ENCODE data around the gene BTG1.

The BTG1 gene

DNA sequence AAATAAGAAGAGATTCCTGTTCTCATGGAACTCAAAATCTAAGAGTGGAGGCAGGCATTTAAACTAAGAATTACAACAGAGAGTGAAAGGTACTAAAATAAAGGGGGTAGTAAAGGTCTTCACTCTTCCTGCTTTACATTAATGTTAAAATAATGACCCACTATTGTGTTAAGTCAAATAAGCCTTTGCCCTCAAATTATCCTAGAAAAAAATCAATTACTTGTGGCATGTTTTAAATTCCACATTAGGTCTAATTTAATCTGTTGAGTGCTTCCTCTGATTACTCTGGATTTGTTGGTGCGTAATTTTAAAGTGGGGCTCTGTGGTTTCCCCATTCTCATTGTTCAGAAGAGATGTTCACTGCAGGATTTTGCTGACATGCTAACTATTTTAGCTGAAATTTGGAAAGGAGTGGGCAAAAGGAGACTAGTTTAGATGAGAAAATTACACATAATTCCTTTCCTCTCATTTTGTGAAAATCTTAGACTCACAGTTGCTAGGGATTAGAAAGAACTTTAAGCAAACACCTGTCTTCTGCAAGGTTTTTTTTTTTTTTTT, 35.5 kb downstream of the BTG1 start:
- TF ChIP-seq, protein P1, sequence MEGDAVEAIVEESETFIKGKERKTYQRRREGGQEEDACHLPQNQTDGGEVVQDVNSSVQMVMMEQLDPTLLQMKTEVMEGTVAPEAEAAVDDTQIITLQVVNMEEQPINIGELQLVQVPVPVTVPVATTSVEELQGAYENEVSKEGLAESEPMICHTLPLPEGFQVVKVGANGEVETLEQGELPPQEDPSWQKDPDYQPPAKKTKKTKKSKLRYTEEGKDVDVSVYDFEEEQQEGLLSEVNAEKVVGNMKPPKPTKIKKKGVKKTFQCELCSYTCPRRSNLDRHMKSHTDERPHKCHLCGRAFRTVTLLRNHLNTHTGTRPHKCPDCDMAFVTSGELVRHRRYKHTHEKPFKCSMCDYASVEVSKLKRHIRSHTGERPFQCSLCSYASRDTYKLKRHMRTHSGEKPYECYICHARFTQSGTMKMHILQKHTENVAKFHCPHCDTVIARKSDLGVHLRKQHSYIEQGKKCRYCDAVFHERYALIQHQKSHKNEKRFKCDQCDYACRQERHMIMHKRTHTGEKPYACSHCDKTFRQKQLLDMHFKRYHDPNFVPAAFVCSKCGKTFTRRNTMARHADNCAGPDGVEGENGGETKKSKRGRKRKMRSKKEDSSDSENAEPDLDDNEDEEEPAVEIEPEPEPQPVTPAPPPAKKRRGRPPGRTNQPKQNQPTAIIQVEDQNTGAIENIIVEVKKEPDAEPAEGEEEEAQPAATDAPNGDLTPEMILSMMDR (conservative IDR thresholded peaks at IDR 0.05; ENCODE audit: low read length) = no peak
- no peak overlapping the region for H3K4me3 ChIP-seq (ENCODE audit: low read length)
- no peak for DNase-seq (ENCODE audit: low read depth)

DNA sequence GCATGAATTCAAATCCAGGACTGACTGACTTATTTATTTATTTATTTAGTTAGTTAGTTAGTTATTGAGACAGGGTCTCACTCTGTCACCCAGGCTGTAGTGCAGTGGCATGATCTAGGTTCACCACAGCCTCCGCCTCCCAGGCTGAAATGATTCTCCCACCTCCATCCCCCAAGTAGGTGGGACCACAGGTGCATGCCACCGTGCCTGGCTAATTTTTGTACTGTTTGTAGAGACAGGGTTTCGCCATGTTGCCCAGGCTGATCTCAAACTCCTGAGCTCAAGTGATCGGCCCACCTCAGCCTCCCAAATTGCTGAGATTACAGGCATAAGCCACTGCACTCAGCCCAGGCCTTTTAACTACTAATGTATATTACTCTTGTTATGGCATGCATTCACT, 36.0 kb downstream of the BTG1 start:
- DNase-seq (ENCODE audit: low read depth) = no peak
- H3K4me3 ChIP-seq (ENCODE audit: low read length) = no peak overlapping the region
- TF ChIP-seq, protein P1 (conservative IDR thresholded peaks at IDR 0.05; ENCODE audit: low read length) = no peak

- no peak overlapping the region for H3K4me3 ChIP-seq (ENCODE audit: low read length)
- TF ChIP-seq, protein P1 (conservative IDR thresholded peaks at IDR 0.05; ENCODE audit: low read length) = peak; percentile 17
- DNase-seq (ENCODE audit: low read depth) = peak; percentile 85
These were observed 37.0 kb downstream of the BTG1 start for GRCh38 chr12:92108651-92109050.

- H3K4me3 ChIP-seq (ENCODE audit: low read length) = no peak overlapping the region
- no peak for DNase-seq (ENCODE audit: low read depth)
These were observed 38.0 kb downstream of the BTG1 start for GRCh38 chr12:92107621-92108131.

GRCh38 chr12:92107094-92107493, 38.6 kb downstream of the BTG1 start:
- TF ChIP-seq, protein P1 (conservative IDR thresholded peaks at IDR 0.05; ENCODE audit: low read length) = no peak
- no peak for DNase-seq (ENCODE audit: low read depth)
- H3K4me3 ChIP-seq (ENCODE audit: low read length) = no peak overlapping the region

More at GRCh38 chr12:92107621-92108131, 38.0 kb downstream of the BTG1 start:
- TF ChIP-seq, protein P1 (conservative IDR thresholded peaks at IDR 0.05; ENCODE audit: low read length) = no peak

DNA sequence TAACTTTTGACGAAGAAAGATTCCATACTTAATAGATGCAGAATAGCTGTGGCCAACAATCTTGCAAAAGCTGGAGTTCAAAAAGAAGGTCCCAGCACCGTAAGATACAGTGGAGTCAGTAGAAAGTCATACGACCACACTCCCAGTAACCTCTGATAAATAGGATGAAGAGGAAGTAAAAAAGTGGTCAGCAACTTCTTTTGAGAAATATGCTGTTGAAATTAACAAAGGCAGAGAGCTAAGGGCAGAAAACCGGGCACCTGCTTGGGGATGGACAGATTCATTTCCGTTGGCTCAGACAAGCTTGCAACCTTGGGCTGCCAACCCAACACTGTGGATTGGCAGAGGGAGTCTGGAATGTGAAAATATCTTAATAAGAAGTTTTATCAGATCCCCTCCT, 40.0 kb downstream of the BTG1 start:
- DNase-seq (ENCODE audit: low read depth) = no peak
- no peak overlapping the region for H3K4me3 ChIP-seq (ENCODE audit: low read length)
- TF ChIP-seq, protein P1 (conservative IDR thresholded peaks at IDR 0.05; ENCODE audit: low read length) = no peak

DNA sequence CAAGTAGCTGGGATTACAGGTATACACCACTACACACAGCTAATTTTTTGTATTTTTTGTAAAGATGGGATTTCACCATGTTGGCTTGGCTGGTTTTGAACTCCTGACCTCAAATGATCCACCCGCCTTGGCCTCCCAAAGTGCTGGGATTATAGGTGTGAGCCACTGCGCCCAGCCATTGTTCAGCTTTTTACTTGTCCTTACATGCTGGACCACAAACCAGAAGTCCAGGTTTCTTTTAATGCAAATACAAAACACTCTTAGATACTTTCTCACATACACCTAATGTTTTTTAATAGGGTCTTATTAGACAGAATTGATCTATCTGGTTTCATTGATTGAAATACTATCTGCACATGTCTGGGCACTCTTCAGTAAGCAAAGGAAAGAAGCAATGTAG, 40.5 kb downstream of the BTG1 start:
- no peak overlapping the region for H3K4me3 ChIP-seq (ENCODE audit: low read length)
- no peak for DNase-seq (ENCODE audit: low read depth)
- TF ChIP-seq, protein P1 (conservative IDR thresholded peaks at IDR 0.05; ENCODE audit: low read length) = no peak
